ENCODE results near the gene TEX50.
"Not testable (repeated sequence)": the region's sequence is repeated elsewhere in the genome, so short reads cannot be mapped to it uniquely, and the experiment has no call there.

- not testable (repeated sequence) for TF ChIP-seq POLR2A, CTCF (IDR thresholded peaks at IDR 0.05)
Observed at GRCh38 chr1:173591138-173591537, 44.0 kb upstream of the TEX50 start.
